ENCODE results near the gene MCEE.
"Not testable (repeated sequence)": the region's sequence is repeated elsewhere in the genome, so short reads cannot be mapped to it uniquely, and the experiment has no call there.

DNA sequence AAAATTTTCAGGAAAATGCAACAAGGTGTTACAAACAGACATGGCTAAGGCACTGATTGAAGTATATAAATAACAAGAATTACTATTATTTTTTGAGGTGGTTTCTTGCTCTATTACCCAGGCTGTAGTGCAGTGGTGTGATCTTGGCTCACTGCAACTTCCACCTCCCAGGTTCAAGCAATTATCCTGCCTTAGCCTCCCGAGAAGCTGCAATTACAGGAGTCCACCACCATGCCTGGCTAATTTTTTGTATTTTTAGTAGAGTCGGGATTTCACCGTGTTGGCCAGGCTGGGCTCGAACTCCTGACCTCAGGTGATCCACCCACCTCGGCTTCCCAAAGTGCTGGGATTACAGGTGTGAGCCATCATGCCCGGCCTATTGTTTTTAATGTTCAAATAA is 23.6 kb downstream of the MCEE start:
- TF ChIP-seq, protein P1, sequence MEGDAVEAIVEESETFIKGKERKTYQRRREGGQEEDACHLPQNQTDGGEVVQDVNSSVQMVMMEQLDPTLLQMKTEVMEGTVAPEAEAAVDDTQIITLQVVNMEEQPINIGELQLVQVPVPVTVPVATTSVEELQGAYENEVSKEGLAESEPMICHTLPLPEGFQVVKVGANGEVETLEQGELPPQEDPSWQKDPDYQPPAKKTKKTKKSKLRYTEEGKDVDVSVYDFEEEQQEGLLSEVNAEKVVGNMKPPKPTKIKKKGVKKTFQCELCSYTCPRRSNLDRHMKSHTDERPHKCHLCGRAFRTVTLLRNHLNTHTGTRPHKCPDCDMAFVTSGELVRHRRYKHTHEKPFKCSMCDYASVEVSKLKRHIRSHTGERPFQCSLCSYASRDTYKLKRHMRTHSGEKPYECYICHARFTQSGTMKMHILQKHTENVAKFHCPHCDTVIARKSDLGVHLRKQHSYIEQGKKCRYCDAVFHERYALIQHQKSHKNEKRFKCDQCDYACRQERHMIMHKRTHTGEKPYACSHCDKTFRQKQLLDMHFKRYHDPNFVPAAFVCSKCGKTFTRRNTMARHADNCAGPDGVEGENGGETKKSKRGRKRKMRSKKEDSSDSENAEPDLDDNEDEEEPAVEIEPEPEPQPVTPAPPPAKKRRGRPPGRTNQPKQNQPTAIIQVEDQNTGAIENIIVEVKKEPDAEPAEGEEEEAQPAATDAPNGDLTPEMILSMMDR (IDR thresholded peaks at IDR 0.05) = not testable (repeated sequence)
- not testable (repeated sequence) for TF ChIP-seq EZH2 (IDR thresholded peaks at IDR 0.05)
